Right lobe of liver (tissue), 6 donors: Measurements from ENCODE around the gene PEMT. TPM values are rescaled to one million over a fixed set of nuclear protein-coding genes. Genes with fewer than 3 reads are reported as not detected.

Source experiments
- ATAC-seq, 4 donors: fragments of 200-7000 bp; cut with Tn5 transposase; one replicate each; pipeline ENCODE4 v1.9.1; 2020; ENCODE audit warnings: mild to moderate bottlenecking in 4 of 4, moderate library complexity in 4 of 4
- DNase-seq, 3 donors: peaks; one replicate each; pipeline ENCODE4 v3.0.0-alpha.2; 2020
- H3K27ac ChIP-seq, 3 donors: fragments of 200-600 bp; one replicate each; pipeline ENCODE4 v1.8.0; 2022
- H3K27me3 ChIP-seq, 2 donors: fragments of 200-600 bp; one replicate each; pipeline ENCODE4 v1.8.0; 2022
- H3K36me3 ChIP-seq, 4 donors: fragments of 200-600 bp; sonication (generic) in 1 of 4; one replicate each; pipeline versions ENCODE4 v1.5.1 to v1.8.0; 2017 to 2022; ENCODE audit warnings: control low read depth in 1 of 4
- H3K4me1 ChIP-seq, 4 donors: fragments of 200-600 bp; sonication (generic) in 1 of 4; one replicate each; pipeline versions ENCODE4 v1.5.1 to v1.8.0; 2017 to 2022; ENCODE audit warnings: control low read depth in 1 of 4
- H3K4me3 ChIP-seq, 3 donors: fragments of 200-600 bp; one replicate each; pipeline ENCODE4 v1.8.0; 2022
- H3K9me3 ChIP-seq, 4 donors: fragments of 200-600 bp; sonication (generic) in 1 of 4; one replicate each; pipeline versions ENCODE4 v1.5.1 to v1.8.0; 2017 to 2022; ENCODE audit warnings: control low read depth in 1 of 4
- POLR2A ChIP-seq: fragments of 450-650 bp; IDR thresholded peaks from one replicate; pipeline ENCODE4 v1.6.1; 2017; ENCODE audit warnings: antibody characterized with exemption, mild to moderate bottlenecking
- WGBS: methylation state at CpG from one replicate; pipeline ENCODE4 v1.1.6; 2018; ENCODE audit warnings: low coverage, low lambda C conversion rate; ENCODE audit not compliant: insufficient coverage; ENCODE audit errors: missing lambda C conversion rate; 5-methylcytosine and 5-hydroxymethylcytosine counted together
- intact Hi-C, 2 donors: fragments of 100-400 bp; cut with DNase I; formaldehyde crosslinking; loops; one replicate each; pipeline versions ENCODE4 v1.11.2 to v1.14.1; 2022
- total RNA-seq, 6 experiments: library from RNA; depleted of rRNA in 2 of 6; stranded (reverse); fragments of >200 nt in 2 of 6; fragmentation: NEBNext Ultra II Directional in 3 of 6; extraction: Animal tissue kit (Norgen Biotek cat#: 25700) in 3 of 6; gene quantifications; one replicate each; pipeline versions ENCODE4 v1.1.0 to v1.2.4, GENCODE V29; 2016 to 2023
- TF ChIP-seq, protein P1 (sequence below), 4 donors: fragments of 200-600 bp in 3 of 4; fragments of 450-650 bp in 1 of 4; IDR thresholded peaks; one replicate each; pipeline versions ENCODE4 v1.5.1 to v1.8.0; 2016 to 2022; ENCODE audit warnings: antibody characterized with exemption in 4 of 4, mild to moderate bottlenecking in 2 of 4
- donor health status: DM: no; HTN: yes; CAD: no.
- donor health status: DM: no; HTN: no; CAD: no.
- donor health status: DM: no; HTN: no; CAD: no.
- donor health status: DM: no; HTN: yes; CAD: no.
- donor health status: DM: no; HTN: yes; CAD: no.

Gene PEMT
- total RNA-seq, 6 experiments from 2014 or later, result 92.4 to 184 (median 170) TPM

DNA sequence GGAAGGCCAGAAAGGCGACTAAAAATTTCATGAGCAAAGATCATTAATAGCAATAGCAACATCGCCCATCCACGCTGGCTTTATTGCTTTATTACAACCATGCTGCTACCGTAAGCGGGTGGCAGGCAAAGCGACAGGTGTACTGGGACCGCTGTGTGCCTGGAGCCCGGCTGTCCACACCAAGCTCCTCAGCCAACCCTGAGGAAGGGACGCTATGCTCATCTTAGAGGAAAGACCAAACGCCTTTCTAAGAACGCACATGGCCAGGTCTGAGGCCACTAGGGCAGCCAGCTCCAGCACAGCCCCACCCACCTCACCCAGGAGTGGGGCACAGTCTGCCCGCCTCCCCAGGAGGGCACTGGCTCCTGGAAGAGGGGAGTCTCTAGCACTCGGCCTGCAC, 28.0 kb downstream of the PEMT start:
- TF ChIP-seq, protein P1, sequence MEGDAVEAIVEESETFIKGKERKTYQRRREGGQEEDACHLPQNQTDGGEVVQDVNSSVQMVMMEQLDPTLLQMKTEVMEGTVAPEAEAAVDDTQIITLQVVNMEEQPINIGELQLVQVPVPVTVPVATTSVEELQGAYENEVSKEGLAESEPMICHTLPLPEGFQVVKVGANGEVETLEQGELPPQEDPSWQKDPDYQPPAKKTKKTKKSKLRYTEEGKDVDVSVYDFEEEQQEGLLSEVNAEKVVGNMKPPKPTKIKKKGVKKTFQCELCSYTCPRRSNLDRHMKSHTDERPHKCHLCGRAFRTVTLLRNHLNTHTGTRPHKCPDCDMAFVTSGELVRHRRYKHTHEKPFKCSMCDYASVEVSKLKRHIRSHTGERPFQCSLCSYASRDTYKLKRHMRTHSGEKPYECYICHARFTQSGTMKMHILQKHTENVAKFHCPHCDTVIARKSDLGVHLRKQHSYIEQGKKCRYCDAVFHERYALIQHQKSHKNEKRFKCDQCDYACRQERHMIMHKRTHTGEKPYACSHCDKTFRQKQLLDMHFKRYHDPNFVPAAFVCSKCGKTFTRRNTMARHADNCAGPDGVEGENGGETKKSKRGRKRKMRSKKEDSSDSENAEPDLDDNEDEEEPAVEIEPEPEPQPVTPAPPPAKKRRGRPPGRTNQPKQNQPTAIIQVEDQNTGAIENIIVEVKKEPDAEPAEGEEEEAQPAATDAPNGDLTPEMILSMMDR (IDR thresholded peaks at IDR 0.05), result no peak
- TF ChIP-seq POLR2A, result no peak
- H3K36me3 ChIP-seq, result no peaks in the 10 kb centered on the region
- H3K27me3 ChIP-seq, result no peaks in the 10 kb centered on the region
- H3K27ac ChIP-seq, result peak overlapping the region in 2 of 3 donors; percentile 84 to 94
- H3K4me3 ChIP-seq, result no peak overlapping the region
- H3K4me1 ChIP-seq, result peaks cover 0 to 95% (median 44%) of the 10 kb centered on the region in 4 donors
- DNase-seq (no peak), ATAC-seq (no peak)
- 80% methylated on average over 1 of the region's 13 CpGs for WGBS
- intact Hi-C loops, result loop anchor here in 1 of 2 donors (5.0 kb wide), 1 partner anchor 36 kb away; no protein-coding TSS in a partner anchor
- H3K9me3 ChIP-seq, result no peaks in the 10 kb centered on the region

DNA sequence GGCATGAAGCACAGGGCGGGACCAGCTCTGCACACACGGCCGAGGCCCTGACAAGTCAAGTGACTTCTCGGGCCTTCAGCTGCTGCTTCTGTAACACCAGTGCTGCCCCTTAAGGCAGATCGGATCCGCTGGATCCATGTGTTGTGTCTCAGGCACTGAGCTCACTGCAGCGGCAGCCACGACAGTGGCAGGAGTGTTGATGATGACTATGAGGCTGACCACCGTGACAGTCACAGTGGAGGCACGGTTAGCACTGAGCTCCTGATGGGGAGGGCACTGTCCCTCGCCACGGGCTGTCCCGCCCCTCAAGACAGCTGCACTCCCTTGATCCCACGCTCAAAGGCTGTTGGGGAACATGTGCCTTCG, 29.4 kb downstream of the PEMT start:
- ATAC-seq, result no peak
- intact Hi-C loops, result loop anchor here in 1 of 2 donors (5.0 kb wide), 1 partner anchor 35 kb away; no protein-coding TSS in a partner anchor
- TF ChIP-seq, protein P1 (IDR thresholded peaks at IDR 0.05), result no peak
- TF ChIP-seq POLR2A, result no peak
- peak overlapping the region; percentile 84 to 94 (median 87) for H3K27ac ChIP-seq
- H3K27me3 ChIP-seq, result no peaks in the 10 kb centered on the region
- 23% methylated on average over 4 of the region's 15 CpGs for WGBS
- no peak for DNase-seq
- peaks cover 0 to 82% (median 38%) of the 10 kb centered on the region in 4 donors for H3K4me1 ChIP-seq
- H3K9me3 ChIP-seq, result no peaks in the 10 kb centered on the region
- H3K36me3 ChIP-seq, result no peaks in the 10 kb centered on the region
- H3K4me3 ChIP-seq, result no peak overlapping the region

DNA sequence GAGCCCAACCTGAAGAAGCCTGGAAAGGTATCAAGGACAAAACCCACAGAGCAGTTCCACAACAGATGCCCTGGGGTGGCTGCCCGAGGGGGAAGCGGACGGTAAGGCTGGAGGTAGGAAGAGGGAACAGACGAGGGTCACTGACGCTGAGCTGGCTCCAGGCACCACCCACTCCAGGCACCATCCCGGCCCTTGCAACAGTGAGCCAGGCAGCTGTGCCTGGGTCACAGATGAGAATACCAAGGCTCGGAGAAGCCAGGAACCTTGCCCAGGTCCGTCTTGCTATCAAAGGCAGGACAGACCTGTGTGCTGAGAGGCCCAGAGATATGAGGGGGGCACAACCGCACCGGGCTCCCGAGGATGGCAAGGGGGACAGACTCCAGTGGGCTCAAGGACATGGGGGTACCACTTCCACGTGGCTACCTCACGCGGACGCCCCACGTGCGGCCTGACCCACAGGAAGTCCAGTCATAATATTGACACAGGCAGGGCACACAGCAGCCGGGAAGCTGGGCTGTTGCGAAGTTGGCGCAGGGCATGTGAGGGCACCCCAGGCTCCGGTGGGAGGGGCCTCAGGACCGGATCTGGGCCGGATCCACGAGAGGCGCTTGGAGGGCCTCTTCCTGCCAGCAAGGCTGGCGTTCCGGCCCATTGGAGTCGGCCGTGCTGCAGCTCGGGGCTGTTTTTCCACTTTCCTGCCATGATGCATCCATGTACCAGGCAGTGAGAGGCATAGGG, 29.9 kb downstream of the PEMT start:
- ATAC-seq, result peak; percentile 73 to 87 (median 79)
- TF ChIP-seq, protein P1 (IDR thresholded peaks at IDR 0.05), result no peak
- peak; percentile 80 for TF ChIP-seq POLR2A
- H3K4me1 ChIP-seq, result peaks cover 0 to 76% (median 36%) of the 10 kb centered on the region in 4 donors
- H3K27me3 ChIP-seq, result no peaks in the 10 kb centered on the region
- intact Hi-C loops, result loop anchor here in 1 of 2 donors (5.0 kb wide), 1 partner anchor 34 kb away; no protein-coding TSS in a partner anchor
- H3K4me3 ChIP-seq, result peak overlapping the region in 1 of 3 donors; percentile 14
- H3K27ac ChIP-seq, result peak overlapping the region; percentile 84 to 94 (median 87)
- no peaks in the 10 kb centered on the region for H3K36me3 ChIP-seq
- DNase-seq, result peak; percentile 92 to 96 (median 96)
- H3K9me3 ChIP-seq, result no peaks in the 10 kb centered on the region
- WGBS, result 27% methylated on average over 3 of the region's 30 CpGs

DNA sequence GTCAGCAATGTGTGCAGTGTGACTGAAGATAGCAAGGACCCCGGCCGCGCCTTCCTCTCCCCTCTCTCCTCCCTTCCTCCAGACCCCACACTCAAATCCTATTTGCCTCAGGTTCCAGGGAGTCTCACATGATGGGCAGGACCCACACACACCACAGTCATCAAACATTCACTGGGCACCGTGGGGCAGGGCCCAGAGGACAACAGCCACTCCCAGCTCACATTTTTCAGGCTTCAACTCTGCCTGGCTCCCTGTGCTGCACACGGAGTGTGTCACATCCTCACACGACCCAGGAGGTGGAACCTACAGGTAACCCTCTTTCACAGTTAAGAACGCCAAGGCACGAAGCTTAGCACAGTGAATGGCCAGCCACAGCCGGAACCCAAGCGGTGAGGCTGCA, 30.5 kb downstream of the PEMT start:
- intact Hi-C loops, result loop anchor here in 1 of 2 donors (5.0 kb wide), 1 partner anchor 34 kb away; no protein-coding TSS in a partner anchor
- Histone ChIP-seq H3K36me3 (no peaks in the 10 kb centered on the region), H3K9me3 (no peaks in the 10 kb centered on the region), H3K4me1 (peaks cover 0 to 70% (median 33%) of the 10 kb centered on the region in 4 donors), H3K4me3 (peak overlapping the region in 1 of 3 donors; percentile 14), H3K27me3 (no peaks in the 10 kb centered on the region), H3K27ac (peak overlapping the region; percentile 84 to 94 (median 87))
- peak; percentile 47 for TF ChIP-seq POLR2A
- TF ChIP-seq, protein P1 (IDR thresholded peaks at IDR 0.05), result no peak
- ATAC-seq (peak; percentile 23 to 46 (median 40)), DNase-seq (no peak)
- WGBS, result 62% methylated on average over 8 of the region's 10 CpGs
